NB4 (cell line): Measurements from ENCODE around the gene SDE2.

Experiments used
- DNase-seq: peaks from one replicate; pipeline ENCODE4 v3.0.0; 2010; ENCODE audit warnings: low read depth
- H3K4me3 ChIP-seq: one replicate; pipeline ENCODE4 v1.5.1; 2011; ENCODE audit warnings: mild to moderate bottlenecking, low read depth, low read length, moderate library complexity
- MYC ChIP-seq: IDR thresholded peaks from 2 replicates; pipeline ENCODE4 v1.6.1; 2011; ENCODE audit warnings: low read depth, low read length
- POLR2A ChIP-seq: IDR thresholded peaks from 2 replicates; pipeline ENCODE4 v1.6.1; 2011; ENCODE audit warnings: mild to moderate bottlenecking; ENCODE audit not compliant: insufficient read length; ENCODE audit errors: extremely low read depth
- TF ChIP-seq, protein P1 (sequence below): IDR thresholded peaks from 2 replicates; pipeline ENCODE4 v1.6.1; 2011; ENCODE audit warnings: low read depth, low read length
- TF ChIP-seq, protein P2 (sequence below): IDR thresholded peaks from one replicate; pipeline ENCODE4 v1.5.1; 2012; ENCODE audit warnings: low read depth, low read length

SDE2 gene

DNA sequence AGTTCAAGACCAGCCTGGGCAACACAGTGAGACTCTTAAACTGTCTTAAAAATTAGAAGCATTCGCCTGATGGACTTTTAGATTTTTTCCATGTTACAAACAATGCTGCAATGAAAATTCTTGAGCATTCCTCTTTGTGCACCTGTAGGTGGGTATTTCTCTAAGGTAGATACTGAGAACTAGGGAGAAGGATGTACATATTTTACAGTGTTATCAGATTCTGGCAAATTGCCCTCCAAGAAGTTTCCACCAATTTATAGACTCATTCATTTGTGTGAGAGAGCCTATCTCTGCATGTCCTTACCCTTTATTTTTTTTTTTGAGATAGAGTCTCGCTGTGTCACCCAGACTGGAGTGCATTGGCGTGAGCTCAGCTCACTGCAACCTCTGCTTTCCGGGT is 45.8 kb downstream of the SDE2 start:
- H3K4me3 ChIP-seq, result no peak overlapping the region
- DNase-seq, result no peak
- TF ChIP-seq, protein P1, sequence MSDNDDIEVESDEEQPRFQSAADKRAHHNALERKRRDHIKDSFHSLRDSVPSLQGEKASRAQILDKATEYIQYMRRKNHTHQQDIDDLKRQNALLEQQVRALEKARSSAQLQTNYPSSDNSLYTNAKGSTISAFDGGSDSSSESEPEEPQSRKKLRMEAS, result no peak
- TF ChIP-seq, protein P2, sequence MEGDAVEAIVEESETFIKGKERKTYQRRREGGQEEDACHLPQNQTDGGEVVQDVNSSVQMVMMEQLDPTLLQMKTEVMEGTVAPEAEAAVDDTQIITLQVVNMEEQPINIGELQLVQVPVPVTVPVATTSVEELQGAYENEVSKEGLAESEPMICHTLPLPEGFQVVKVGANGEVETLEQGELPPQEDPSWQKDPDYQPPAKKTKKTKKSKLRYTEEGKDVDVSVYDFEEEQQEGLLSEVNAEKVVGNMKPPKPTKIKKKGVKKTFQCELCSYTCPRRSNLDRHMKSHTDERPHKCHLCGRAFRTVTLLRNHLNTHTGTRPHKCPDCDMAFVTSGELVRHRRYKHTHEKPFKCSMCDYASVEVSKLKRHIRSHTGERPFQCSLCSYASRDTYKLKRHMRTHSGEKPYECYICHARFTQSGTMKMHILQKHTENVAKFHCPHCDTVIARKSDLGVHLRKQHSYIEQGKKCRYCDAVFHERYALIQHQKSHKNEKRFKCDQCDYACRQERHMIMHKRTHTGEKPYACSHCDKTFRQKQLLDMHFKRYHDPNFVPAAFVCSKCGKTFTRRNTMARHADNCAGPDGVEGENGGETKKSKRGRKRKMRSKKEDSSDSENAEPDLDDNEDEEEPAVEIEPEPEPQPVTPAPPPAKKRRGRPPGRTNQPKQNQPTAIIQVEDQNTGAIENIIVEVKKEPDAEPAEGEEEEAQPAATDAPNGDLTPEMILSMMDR, result no peak
- TF ChIP-seq MYC (no peak), POLR2A (no peak)

DNA sequence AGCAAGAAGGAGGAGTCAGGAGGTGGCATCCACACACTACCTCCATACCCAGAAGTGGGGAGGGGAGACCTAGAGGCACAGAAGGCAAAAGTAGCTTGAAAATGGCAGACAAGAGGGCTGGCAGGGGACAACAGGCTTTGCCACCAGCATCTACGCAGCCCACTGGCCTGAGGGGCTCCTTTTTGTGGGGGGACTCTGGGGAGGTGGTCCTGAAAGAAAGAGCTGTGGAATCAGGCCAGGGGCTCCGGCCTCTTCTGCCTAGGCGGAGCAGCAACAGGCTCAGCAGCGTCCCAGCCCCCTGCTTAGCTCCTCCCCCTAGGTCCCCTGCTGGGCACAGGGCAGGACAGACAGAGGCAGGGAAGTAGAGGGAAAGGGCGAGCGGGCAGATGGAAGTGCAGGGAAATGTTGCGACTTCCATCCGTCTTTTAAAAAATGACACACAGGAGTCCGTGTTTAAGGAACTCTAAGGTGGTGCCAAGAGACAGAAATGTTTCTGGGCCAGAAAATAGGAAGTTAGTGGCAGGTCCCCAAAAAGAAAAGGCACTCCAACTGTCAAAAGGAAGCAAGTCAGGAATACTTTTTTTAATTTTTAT is 48.1 kb downstream of the SDE2 start:
- peak; percentile 18 for DNase-seq
- no peak for TF ChIP-seq MYC
- no peak for TF ChIP-seq POLR2A
- TF ChIP-seq, protein P1, result no peak
- TF ChIP-seq, protein P2, result no peak
- H3K4me3 ChIP-seq, result no peak overlapping the region

DNA sequence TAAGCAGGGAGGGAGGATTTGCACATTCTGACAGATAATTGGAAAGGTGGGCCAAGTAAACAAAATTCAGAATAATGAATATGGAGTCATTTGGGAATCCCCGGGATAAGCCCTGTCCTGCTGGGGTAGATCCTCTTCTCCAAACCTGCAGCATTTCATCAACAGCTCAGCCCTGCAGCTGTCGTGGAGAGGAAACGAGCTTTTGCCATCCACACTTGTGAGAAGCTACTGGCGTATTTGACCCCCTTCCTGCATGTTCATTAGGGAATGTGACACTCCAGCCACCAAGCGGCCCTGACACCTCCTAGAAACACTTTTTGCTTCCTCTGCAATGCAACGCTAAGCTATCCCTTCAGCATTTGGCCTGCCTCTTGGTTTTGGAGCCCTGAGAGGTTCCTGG is 50.1 kb downstream of the SDE2 start:
- no peak for DNase-seq
- TF ChIP-seq, protein P2, result no peak
- TF ChIP-seq, protein P1, result no peak
- TF ChIP-seq MYC (no peak), POLR2A (no peak)
- H3K4me3 ChIP-seq, result no peak overlapping the region

DNA sequence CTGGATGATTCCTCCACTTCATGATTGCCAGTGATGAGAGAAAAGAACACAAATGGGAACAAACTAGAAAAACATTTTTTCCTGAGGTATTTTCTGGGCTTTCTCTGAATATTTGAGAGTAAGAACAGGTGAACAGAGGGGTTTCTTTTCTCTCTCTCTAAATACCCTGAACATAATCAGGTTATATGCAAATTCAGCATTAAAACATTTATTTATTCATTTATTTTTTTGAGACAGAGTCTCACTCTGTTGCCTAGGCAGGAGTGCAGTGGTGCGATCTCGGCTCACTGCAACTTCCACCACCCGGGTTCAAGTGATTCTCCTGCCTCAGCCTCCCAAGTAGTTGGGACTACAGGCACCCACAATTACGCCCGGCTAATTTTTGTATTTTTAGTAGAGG is 52.3 kb downstream of the SDE2 start:
- H3K4me3 ChIP-seq, result no peak overlapping the region
- TF ChIP-seq, protein P1, result no peak
- no peak for TF ChIP-seq POLR2A
- TF ChIP-seq, protein P2, result no peak
- no peak for DNase-seq

DNA sequence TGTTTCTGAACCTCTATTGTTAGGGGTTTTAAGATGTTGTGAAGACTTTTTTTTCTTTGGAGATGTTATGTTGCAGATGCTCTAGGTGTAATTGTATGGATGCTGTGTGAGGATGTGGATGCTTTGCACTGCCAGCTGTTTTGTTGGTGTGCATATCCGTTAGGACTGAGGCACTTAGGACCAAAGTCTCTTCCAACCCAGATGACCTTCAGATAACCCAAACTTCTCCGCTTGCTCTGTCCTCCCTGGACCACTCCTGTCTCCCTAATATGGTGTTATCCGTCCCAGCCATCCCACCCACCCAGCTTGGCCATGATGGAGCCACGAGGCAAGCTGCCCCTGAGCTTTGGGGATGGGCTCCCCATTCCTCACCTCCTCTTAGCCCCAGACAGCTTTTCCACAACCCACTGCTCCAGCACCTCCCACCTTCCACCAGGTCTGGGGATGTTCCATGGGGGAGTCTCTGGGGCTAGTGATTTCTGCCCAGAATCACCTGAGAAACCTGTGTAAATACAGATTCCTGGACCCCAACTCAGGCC is 53.0 kb downstream of the SDE2 start:
- DNase-seq, result no peak
- TF ChIP-seq, protein P2, result no peak
- TF ChIP-seq, protein P1, result no peak
- TF ChIP-seq POLR2A, result no peak
- TF ChIP-seq MYC, result no peak

More for the DNA sequence above, 53.0 kb downstream of the SDE2 start:
- H3K4me3 ChIP-seq, result no peak overlapping the region
